K562 (cell line): ENCODE measurements around the gene EIF4EBP2. TPM values are rescaled to one million over a fixed set of nuclear protein-coding genes. Genes with fewer than 3 reads are reported as not detected.

ENCODE experiments used
- ATAC-seq: fragments of 200-7000 bp; cut with Tn5 transposase; 3 replicates; pipeline ENCODE4 v1.9.1; 2020; ENCODE audit warnings: moderate library complexity
- BruUV-seq: library from RNA; stranded (reverse); fragments of 400-500 nt; replicated peaks from 2 replicates; lab custom pipeline; 2021; lab: Mats Ljungman, UMichigan
- CTCF ChIA-PET: fragments of 300-600 bp; formaldehyde crosslinking; extraction: SDS; loops from one replicate; lab custom pipeline; 2021; ENCODE audit warnings: low intra/inter-chr PET ratio; lab: Yijun Ruan, JAX
- POLR2A ChIA-PET: fragments of 300-600, 350-650 bp; sonication (Branson Sonifier 250); formaldehyde crosslinking; extraction: SDS; loops from one replicate; lab custom pipeline; 2021; ENCODE audit warnings: antibody characterized with exemption, inconsistent platforms; lab: Yijun Ruan, JAX
- DNase-seq, 4 experiments: peaks; one replicate each; pipeline versions ENCODE4 v3.0.0 to v3.0.0-alpha.2; 2011 to 2018; ENCODE audit warnings: low spot score in 3 of 4, mixed read lengths in 3 of 4; ENCODE audit errors: extremely low read depth in 1 of 4
- FAIRE-seq: peaks from 2 replicates; lab custom pipeline; 2011; peaks lifted over from hg19 to GRCh38; lab: Jason Lieb, UNC
- H2AFZ ChIP-seq: 2 replicates; pipeline ENCODE4 v1.6.0; 2011; ENCODE audit warnings: low read depth, low read length, control low read depth, inconsistent platforms
- H3K27ac ChIP-seq: fragments of 200-600 bp; 3 replicates; pipeline ENCODE4 v1.8.0; 2011; ENCODE audit warnings: low read depth, mild to moderate bottlenecking, control low read depth, inconsistent platforms, low read length, moderate library complexity, mixed read lengths; ENCODE audit errors: extremely low read depth
- H3K27me3 ChIP-seq, 2 experiments: fragments of 300-600 bp in 1 of 2; 2 replicates in 1 of 2; 3 replicates in 1 of 2; pipeline versions ENCODE4 v1.6.0 to v1.8.0; 2011; ENCODE audit warnings: inconsistent platforms in 2 of 2, low read length in 2 of 2, mild to moderate bottlenecking in 1 of 2, mixed read lengths in 1 of 2, moderate library complexity in 1 of 2; ENCODE audit not compliant: control insufficient read depth in 2 of 2, insufficient read depth in 2 of 2
- H3K36me3 ChIP-seq: fragments of 300-600 bp; 3 replicates; pipeline ENCODE4 v1.8.0; 2011; ENCODE audit warnings: mild to moderate bottlenecking, low read length, inconsistent platforms; ENCODE audit not compliant: control insufficient read depth, insufficient read depth
- H3K4me1 ChIP-seq, 2 experiments: fragments of 200-600 bp in 1 of 2; replicated peaks in 1 of 2; 2 replicates in 1 of 2; 3 replicates in 1 of 2; pipeline versions ENCODE4 v1.5.1 to v1.8.0; 2011; ENCODE audit warnings: inconsistent platforms in 2 of 2, low read length in 2 of 2, mild to moderate bottlenecking in 1 of 2, mixed read lengths in 1 of 2, moderate library complexity in 1 of 2; ENCODE audit not compliant: control insufficient read depth in 2 of 2, insufficient read depth in 2 of 2
- H3K4me2 ChIP-seq: 2 replicates; pipeline ENCODE4 v1.6.1; 2011; ENCODE audit warnings: low read length, control low read depth, inconsistent platforms, mixed read lengths; ENCODE audit not compliant: insufficient read depth
- H3K4me3 ChIP-seq: fragments of 200-600 bp; sonication (generic), shearing (Covaris generic); 2 replicates; pipeline ENCODE4 v1.5.1; 2016; ENCODE audit warnings: control low read depth, inconsistent platforms
- H3K79me2 ChIP-seq: fragments of 200-600 bp; 3 replicates; pipeline ENCODE4 v1.8.0; 2011; ENCODE audit warnings: low read length, inconsistent platforms; ENCODE audit not compliant: control insufficient read depth, insufficient read depth
- H3K9ac ChIP-seq, 2 experiments: 2 replicates each; pipeline versions ENCODE4 v1.6.0 to v1.6.1; 2011; ENCODE audit warnings: low read depth in 2 of 2, low read length in 2 of 2, control low read depth in 1 of 2, inconsistent platforms in 1 of 2, mild to moderate bottlenecking in 1 of 2, mixed read lengths in 1 of 2; ENCODE audit not compliant: insufficient read depth in 1 of 2
- H3K9me1 ChIP-seq: one replicate; pipeline ENCODE4 v1.6.0; 2011; ENCODE audit warnings: inconsistent platforms, mild to moderate bottlenecking, low read length, moderate library complexity; ENCODE audit not compliant: control insufficient read depth, insufficient read depth
- H3K9me3 ChIP-seq: replicated peaks from 2 replicates; pipeline ENCODE4 v1.5.1; 2011; ENCODE audit warnings: low read depth, low read length, inconsistent platforms; ENCODE audit not compliant: control insufficient read depth, insufficient read depth
- H4K20me1 ChIP-seq: replicated peaks from 2 replicates; pipeline ENCODE4 v1.6.1; 2011; ENCODE audit warnings: low read length, inconsistent platforms, mixed read lengths; ENCODE audit not compliant: control insufficient read depth, insufficient read depth
- ARHGAP35 ChIP-seq: fragments of 450-650 bp; IDR thresholded peaks from 2 replicates; pipeline ENCODE4 v1.6.1; 2018; ENCODE audit not compliant: partially characterized antibody
- BRF1 ChIP-seq: IDR thresholded peaks from 3 replicates; pipeline ENCODE4 v1.6.1; 2011; ENCODE audit warnings: borderline replicate concordance, mild to moderate bottlenecking; ENCODE audit not compliant: insufficient read length; ENCODE audit errors: extremely low read depth
- CBX3 ChIP-seq, 2 experiments: IDR thresholded peaks; 1 replicate in 1 of 2; 2 replicates in 1 of 2; pipeline ENCODE4 v1.6.1; 2012; ENCODE audit warnings: inconsistent platforms in 2 of 2, low read length in 2 of 2, borderline replicate concordance in 1 of 2, control low read depth in 1 of 2
- CBX5 ChIP-seq: IDR thresholded peaks from 2 replicates; pipeline ENCODE4 v1.6.1; 2014; ENCODE audit warnings: low read depth, borderline replicate concordance
- CREB5 ChIP-seq: fragments of 250-450 bp; sonication (Bioruptor Pico); IDR thresholded peaks from 2 replicates; pipeline ENCODE4 v1.5.0; 2020; ENCODE audit warnings: mild to moderate bottlenecking
- ETS2 ChIP-seq: IDR thresholded peaks from 2 replicates; pipeline ENCODE4 v1.6.1; 2016; ENCODE audit warnings: borderline replicate concordance, missing genetic modification characterization, mild to moderate bottlenecking, moderate library complexity, missing compliant biosample characterization; ENCODE audit not compliant: poor library complexity, severe bottlenecking
- FOXJ2 ChIP-seq: fragments of 200-800 bp; sonication (Bioruptor generic); IDR thresholded peaks from 2 replicates; pipeline ENCODE4 v1.6.1; 2016; ENCODE audit warnings: missing genetic modification characterization, missing compliant biosample characterization
- HOXB6 ChIP-seq: fragments of 250-450 bp; sonication (Bioruptor Pico); IDR thresholded peaks from 2 replicates; pipeline ENCODE4 v1.5.1; 2022; ENCODE audit warnings: mild to moderate bottlenecking, borderline replicate concordance
- KLF10 ChIP-seq: fragments of 250-450 bp; sonication (Bioruptor Pico); IDR thresholded peaks from 2 replicates; pipeline ENCODE4 v1.6.1; 2021; ENCODE audit warnings: matching md5 sums
- MCM5 ChIP-seq: fragments of 450-650 bp; IDR thresholded peaks from 2 replicates; pipeline ENCODE4 v1.6.1; 2016; ENCODE audit warnings: low read depth
- MNT ChIP-seq, 2 experiments: fragments of 450-650 bp; conservative IDR thresholded peaks; 2 replicates each; pipeline ENCODE4 v1.6.1; 2017; ENCODE audit warnings: mild to moderate bottlenecking in 2 of 2, moderate library complexity in 2 of 2
- MTF1 ChIP-seq: fragments of 250-450 bp; sonication (Bioruptor Pico); IDR thresholded peaks from 2 replicates; pipeline ENCODE4 v1.9.0; 2021; ENCODE audit warnings: moderate library complexity, mild to moderate bottlenecking, inconsistent platforms, borderline replicate concordance
- NFXL1 ChIP-seq: fragments of 450-650 bp; formaldehyde crosslinking; IDR thresholded peaks from 2 replicates; pipeline ENCODE4 v1.4.0; 2021; ENCODE audit warnings: mild to moderate bottlenecking
- SETDB1 ChIP-seq: IDR thresholded peaks from one replicate; pipeline ENCODE4 v1.6.1; 2012; ENCODE audit warnings: low read length, control low read depth, inconsistent platforms
- TFAM ChIP-seq: fragments of 250-450 bp; sonication (Bioruptor Pico); conservative IDR thresholded peaks from 2 replicates; pipeline ENCODE4 v1.5.0; 2021; ENCODE audit warnings: mild to moderate bottlenecking, moderate library complexity
- WGBS: fragments of 100-300 bp; shearing (Covaris generic); methylation state at CpG from one replicate; pipeline ENCODE4 v1.1.6; 2016; ENCODE audit warnings: low coverage, mixed read lengths; ENCODE audit not compliant: insufficient coverage; ENCODE audit errors: missing lambda C conversion rate; 5-methylcytosine and 5-hydroxymethylcytosine counted together
- in situ Hi-C: fragments of 300-500 bp; cut with MboI; formaldehyde crosslinking; loops from 4 replicates; pipeline ENCODE4 v1.15.0; 2018; ENCODE audit warnings: inconsistent platforms, mixed read lengths
- intact Hi-C: fragments of 100-400 bp; cut with micrococcal nuclease; formaldehyde crosslinking; loops from 2 replicates; pipeline ENCODE4 v1.14.2; 2022
- polyA plus RNA-seq, 8 experiments: library from polyadenylated mRNA; depleted of rRNA in 4 of 8; stranded (reverse) in 5 of 8; unstranded in 3 of 8; fragments of >200 nt; fragmentation: Nextera tagmentation in 2 of 8; fragmentation: Illumina TruSeq in 1 of 8; extraction: Ambion mirVana in 2 of 8; extraction: Trizol in 1 of 8; gene quantifications; 2 replicates each; pipeline versions ENCODE4 v1.2.1 to v1.2.3, GENCODE V29; 2011 to 2014; ENCODE audit warnings: inconsistent platforms in 1 of 8, missing spikeins in 1 of 8
- total RNA-seq, 7 experiments: library from RNA; depleted of rRNA in 6 of 7; stranded (reverse); fragments of >200 nt in 6 of 7; fragmentation: Illumina TruSeq in 2 of 7; extraction: Trizol in 2 of 7; gene quantifications; 2 replicates each; pipeline versions ENCODE4 v1.2.1 to v1.2.3, GENCODE V29; 2011 to 2021; ENCODE audit warnings: low replicate concordance in 1 of 7
- TF ChIP-seq, protein P1 (sequence below): fragments of 250-450 bp; sonication (Bioruptor Pico); IDR thresholded peaks from 2 replicates; pipeline ENCODE4 v1.4.0; 2020; ENCODE audit warnings: mild to moderate bottlenecking

Gene EIF4EBP2
- total and polyA plus RNA-seq, 9 of the 15 experiments (the other 6 are each of a cell fraction or from before 2014, with no cell fraction given) = 16.1 to 67.5 (median 38.3) TPM

DNA sequence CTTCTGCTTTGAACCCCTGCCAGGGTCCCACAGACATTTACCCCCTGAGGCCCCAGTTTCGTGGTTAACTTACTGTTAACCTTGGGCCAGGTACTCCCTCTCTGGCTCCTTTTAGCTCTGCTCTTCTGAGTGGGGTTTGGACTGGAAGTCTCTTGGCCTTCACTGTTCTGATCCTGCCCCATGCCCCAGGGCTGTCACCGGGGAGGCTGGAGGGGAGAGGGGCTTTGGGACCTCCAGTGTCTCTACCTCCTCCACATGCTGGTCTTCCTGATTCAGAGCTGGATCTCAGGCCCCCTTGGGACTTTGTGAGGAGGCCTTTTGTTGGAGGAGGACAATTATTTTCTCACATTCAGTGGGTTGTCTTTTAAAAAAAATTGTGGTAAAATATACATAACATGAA lies 61.9 kb downstream of the EIF4EBP2 start (continued):
- TF ChIP-seq, protein P1, sequence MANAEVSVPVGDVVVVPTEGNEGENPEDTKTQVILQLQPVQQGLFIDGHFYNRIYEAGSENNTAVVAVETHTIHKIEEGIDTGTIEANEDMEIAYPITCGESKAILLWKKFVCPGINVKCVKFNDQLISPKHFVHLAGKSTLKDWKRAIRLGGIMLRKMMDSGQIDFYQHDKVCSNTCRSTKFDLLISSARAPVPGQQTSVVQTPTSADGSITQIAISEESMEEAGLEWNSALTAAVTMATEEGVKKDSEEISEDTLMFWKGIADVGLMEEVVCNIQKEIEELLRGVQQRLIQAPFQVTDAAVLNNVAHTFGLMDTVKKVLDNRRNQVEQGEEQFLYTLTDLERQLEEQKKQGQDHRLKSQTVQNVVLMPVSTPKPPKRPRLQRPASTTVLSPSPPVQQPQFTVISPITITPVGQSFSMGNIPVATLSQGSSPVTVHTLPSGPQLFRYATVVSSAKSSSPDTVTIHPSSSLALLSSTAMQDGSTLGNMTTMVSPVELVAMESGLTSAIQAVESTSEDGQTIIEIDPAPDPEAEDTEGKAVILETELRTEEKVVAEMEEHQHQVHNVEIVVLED (CRISPR knock-in tag) = no peak
- TF ChIP-seq CBX3 (IDR thresholded peaks at IDR 0.05; ENCODE audit: borderline replicate concordance in 1 of 2, low read length in 2 of 2) (no peak), MCM5 (no peak), BRF1 (no peak), SETDB1 (no peak), FOXJ2 (no peak)

DNA sequence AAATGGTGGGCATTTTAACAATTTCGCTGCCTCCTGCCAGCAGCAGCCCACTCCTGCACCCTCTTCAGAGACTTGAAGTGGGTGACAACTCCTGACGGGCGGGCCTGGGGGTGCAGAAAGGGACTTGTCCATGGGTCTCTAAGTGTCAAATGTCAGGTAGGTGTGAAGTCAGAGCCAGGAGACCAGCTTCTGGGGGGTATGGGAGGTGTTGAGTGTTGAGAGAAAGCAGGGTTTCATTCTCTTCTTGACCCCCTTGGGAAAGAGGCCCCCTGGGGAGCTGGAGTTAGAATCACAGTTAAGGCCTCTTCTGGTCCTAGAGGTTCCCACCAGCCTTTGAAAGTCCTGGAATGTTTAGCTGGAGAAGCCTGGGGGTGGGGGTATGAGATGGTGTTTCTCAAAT lies 63.0 kb downstream of the EIF4EBP2 start:
- 0% methylated on average over 3 of the region's 3 CpGs for WGBS
- H4K20me1 ChIP-seq = 0 out of 2 replicates have a peak, but pooled peaks cover 7% of the 10 kb centered on the region
- H3K79me2 ChIP-seq = no peaks in the 10 kb centered on the region
- intact Hi-C loops = no loop called here
- H3K36me3 ChIP-seq = no peaks in the 10 kb centered on the region; the same call in 2 of the 3 replicates
- no peak overlapping the region for H3K4me3 ChIP-seq
- no peak for DNase-seq
- FAIRE-seq = no peak
- no peak for ATAC-seq
- H2AFZ ChIP-seq = no peak overlapping the region
- no peak overlapping the region for H3K9ac ChIP-seq
- CTCF ChIA-PET = interaction anchor here (0.6 kb wide), 1 partner anchor 14 kb away, joined by 5 read pairs; no protein-coding TSS in a partner anchor
- POLR2A ChIA-PET = interaction anchor here (2.2 kb wide), 1 partner anchor 10 kb away, joined by 5 read pairs; no protein-coding TSS in a partner anchor
- H3K9me1 ChIP-seq = no peaks in the 10 kb centered on the region
- H3K9me3 ChIP-seq = no peaks in the 10 kb centered on the region
- in situ Hi-C loops = loop anchor here (10.0 kb wide), 1 partner anchor 418 kb away; the partner anchor contains the start of gene PCBD1
- H3K27ac ChIP-seq = no peak overlapping the region
- no peak overlapping the region for H3K4me2 ChIP-seq
- peaks cover 52 to 68% of the 10 kb centered on the region in 2 experiments for H3K27me3 ChIP-seq
- BruUV-seq = no TSS peak
- H3K4me1 ChIP-seq = peaks cover 0 to 4% of the 10 kb centered on the region in 2 experiments; a peak in 1 of 5 replicates
- TF ChIP-seq NFXL1 (CRISPR knock-in tag) (no peak), TFAM (CRISPR knock-in tag) (no peak), CBX5 (no peak), ETS2 (tag) (no peak), KLF10 (CRISPR knock-in tag) (no peak), ARHGAP35 (no peak), MNT (conservative IDR thresholded peaks at IDR 0.05) (no peak), CREB5 (CRISPR knock-in tag) (no peak), HOXB6 (CRISPR knock-in tag) (no peak), MTF1 (no peak)
